ENCODE data around the gene SH2D1A. TPM values are rescaled to one million over a fixed set of nuclear protein-coding genes. Genes with fewer than 3 reads are reported as not detected.

SH2D1A gene
- total RNA-seq, 1 donor from 2014 or later = not detected

DNA sequence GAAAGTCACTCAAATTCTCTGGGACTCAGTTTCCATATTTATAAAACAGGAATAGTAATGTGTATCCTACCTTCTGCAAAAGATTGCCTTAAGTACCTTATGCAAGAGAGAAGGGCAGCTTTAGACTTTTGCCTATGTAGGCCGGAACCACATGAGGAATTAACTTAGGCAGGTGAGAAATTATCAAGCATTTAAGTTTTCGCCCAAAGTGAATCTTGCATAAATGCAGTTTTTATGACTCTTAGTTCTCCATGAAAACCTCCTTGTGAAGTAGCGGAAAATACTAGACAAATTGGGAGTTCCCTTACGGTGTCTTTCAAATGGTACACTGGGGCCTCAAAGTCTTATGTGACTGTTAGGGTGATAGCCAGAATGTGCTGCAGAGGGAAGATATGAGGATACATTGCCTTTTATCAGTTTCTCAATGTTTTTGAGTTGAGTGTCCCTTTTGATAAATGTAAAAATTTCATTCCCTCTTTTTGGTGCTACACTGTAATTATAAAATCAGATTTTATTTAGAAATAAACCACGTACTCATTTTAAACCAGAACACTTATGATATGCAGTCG is 2.6 kb downstream of the SH2D1A start:
- Mint-ChIP-seq H3K4me1 (ENCODE audit: low read depth, unreplicated experiment) (no peaks in the 10 kb centered on the region), H3K4me3 (ENCODE audit: unreplicated experiment) (no peak overlapping the region), H3K27ac (ENCODE audit: unreplicated experiment) (no peak overlapping the region), H3K27me3 (ENCODE audit: unreplicated experiment) (no peaks in the 10 kb centered on the region), H3K9me3 (ENCODE audit: unreplicated experiment) (peaks cover 2% of the 10 kb centered on the region), H3K36me3 (ENCODE audit: unreplicated experiment) (no peaks in the 10 kb centered on the region)
- no peak for DNase-seq
- TF ChIP-seq, protein P1, sequence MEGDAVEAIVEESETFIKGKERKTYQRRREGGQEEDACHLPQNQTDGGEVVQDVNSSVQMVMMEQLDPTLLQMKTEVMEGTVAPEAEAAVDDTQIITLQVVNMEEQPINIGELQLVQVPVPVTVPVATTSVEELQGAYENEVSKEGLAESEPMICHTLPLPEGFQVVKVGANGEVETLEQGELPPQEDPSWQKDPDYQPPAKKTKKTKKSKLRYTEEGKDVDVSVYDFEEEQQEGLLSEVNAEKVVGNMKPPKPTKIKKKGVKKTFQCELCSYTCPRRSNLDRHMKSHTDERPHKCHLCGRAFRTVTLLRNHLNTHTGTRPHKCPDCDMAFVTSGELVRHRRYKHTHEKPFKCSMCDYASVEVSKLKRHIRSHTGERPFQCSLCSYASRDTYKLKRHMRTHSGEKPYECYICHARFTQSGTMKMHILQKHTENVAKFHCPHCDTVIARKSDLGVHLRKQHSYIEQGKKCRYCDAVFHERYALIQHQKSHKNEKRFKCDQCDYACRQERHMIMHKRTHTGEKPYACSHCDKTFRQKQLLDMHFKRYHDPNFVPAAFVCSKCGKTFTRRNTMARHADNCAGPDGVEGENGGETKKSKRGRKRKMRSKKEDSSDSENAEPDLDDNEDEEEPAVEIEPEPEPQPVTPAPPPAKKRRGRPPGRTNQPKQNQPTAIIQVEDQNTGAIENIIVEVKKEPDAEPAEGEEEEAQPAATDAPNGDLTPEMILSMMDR (IDR thresholded peaks at IDR 0.05; ENCODE audit: partially characterized antibody, unreplicated experiment) = no peak

GRCh38 chrX:124354648-124355047 is 8.3 kb downstream of the SH2D1A start:
- DNase-seq = no peak
- Mint-ChIP-seq H3K27me3 (ENCODE audit: unreplicated experiment) (no peaks in the 10 kb centered on the region), H3K9me3 (ENCODE audit: unreplicated experiment) (no peaks in the 10 kb centered on the region), H3K4me3 (ENCODE audit: unreplicated experiment) (no peak overlapping the region), H3K27ac (ENCODE audit: unreplicated experiment) (no peak overlapping the region), H3K4me1 (ENCODE audit: low read depth, unreplicated experiment) (no peaks in the 10 kb centered on the region), H3K36me3 (ENCODE audit: unreplicated experiment) (no peaks in the 10 kb centered on the region)
- TF ChIP-seq, protein P1 (IDR thresholded peaks at IDR 0.05; ENCODE audit: partially characterized antibody, unreplicated experiment) = no peak

DNA sequence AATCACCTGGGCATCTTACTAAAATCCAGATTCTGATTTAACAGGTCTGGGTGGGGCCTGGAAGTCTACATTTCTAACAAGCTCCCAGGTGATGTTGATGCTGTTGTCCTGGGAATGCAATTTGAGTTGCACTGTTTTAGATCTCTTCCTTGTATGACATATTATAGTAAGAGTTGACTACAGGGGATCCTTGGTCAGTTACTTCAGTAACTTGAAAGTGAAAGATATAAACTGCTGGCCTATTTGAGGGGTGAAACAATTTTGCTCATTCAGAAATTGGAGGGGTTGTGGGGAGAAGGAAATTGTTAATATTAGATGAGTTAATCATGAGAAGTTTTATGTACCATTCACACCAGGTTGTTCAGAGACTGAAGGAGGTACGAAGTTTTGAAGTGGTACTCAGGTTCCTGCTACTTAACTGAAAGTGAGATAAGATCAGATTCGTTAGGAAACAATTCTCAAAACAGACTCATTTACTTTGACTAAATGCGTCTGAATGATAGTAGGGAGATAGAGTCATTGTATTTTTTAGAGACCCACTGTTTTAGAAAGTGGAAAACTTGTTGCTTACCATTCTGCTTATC is 12.5 kb downstream of the SH2D1A start:
- Mint-ChIP-seq H3K4me3 (ENCODE audit: unreplicated experiment) (no peak overlapping the region), H3K36me3 (ENCODE audit: unreplicated experiment) (no peaks in the 10 kb centered on the region), H3K27ac (ENCODE audit: unreplicated experiment) (no peak overlapping the region), H3K27me3 (ENCODE audit: unreplicated experiment) (no peaks in the 10 kb centered on the region), H3K9me3 (ENCODE audit: unreplicated experiment) (no peaks in the 10 kb centered on the region), H3K4me1 (ENCODE audit: low read depth, unreplicated experiment) (no peaks in the 10 kb centered on the region)
- TF ChIP-seq, protein P1 (IDR thresholded peaks at IDR 0.05; ENCODE audit: partially characterized antibody, unreplicated experiment) = no peak
- no peak for DNase-seq

DNA sequence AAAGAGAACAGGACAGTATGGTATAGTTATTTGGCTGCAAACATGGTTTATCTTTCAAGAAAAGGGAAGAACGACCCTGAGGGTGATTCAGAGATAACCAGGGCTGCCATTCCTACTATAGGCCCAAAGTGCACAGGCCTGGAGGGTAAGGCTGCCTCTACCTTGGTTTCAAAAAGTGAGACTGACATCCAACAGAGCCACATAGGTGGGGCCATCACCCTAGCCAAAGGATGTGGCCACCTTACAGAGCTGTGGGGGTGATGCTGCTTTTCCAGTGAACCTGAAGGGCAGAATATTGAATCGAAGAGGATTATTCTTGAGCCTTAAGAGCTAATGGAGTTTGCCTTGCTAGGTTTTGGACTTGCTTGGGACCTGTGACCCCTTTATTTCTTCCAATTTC is 15.7 kb downstream of the SH2D1A start:
- no peak overlapping the region for H3K4me3 Mint-ChIP-seq (ENCODE audit: unreplicated experiment)
- no peaks in the 10 kb centered on the region for H3K4me1 Mint-ChIP-seq (ENCODE audit: low read depth, unreplicated experiment)
- no peaks in the 10 kb centered on the region for H3K27me3 Mint-ChIP-seq (ENCODE audit: unreplicated experiment)
- DNase-seq = no peak
- no peak overlapping the region for H3K27ac Mint-ChIP-seq (ENCODE audit: unreplicated experiment)
- TF ChIP-seq, protein P1 (IDR thresholded peaks at IDR 0.05; ENCODE audit: partially characterized antibody, unreplicated experiment) = no peak
- H3K9me3 Mint-ChIP-seq (ENCODE audit: unreplicated experiment) = no peaks in the 10 kb centered on the region
- H3K36me3 Mint-ChIP-seq (ENCODE audit: unreplicated experiment) = no peaks in the 10 kb centered on the region

DNA sequence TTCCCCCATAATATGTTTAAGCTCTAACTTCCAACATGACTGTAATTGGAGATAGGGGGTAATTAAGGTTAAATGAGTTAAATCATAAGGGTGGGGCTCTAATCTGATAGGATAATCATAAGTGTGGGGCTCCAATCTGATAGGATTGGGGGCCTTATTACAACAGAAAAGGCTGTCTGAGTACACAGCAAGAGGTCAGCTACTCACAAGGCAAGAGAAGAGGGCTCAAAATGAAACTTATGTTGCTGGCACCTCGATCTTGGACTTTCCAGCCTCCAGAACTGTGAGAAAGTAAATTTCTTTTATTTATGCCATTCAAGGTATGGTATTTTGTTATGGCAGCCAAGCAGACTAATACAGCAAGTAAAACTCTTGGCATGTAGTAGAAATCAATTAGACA is 16.4 kb downstream of the SH2D1A start:
- Mint-ChIP-seq H3K9me3 (ENCODE audit: unreplicated experiment) (no peaks in the 10 kb centered on the region), H3K4me3 (ENCODE audit: unreplicated experiment) (no peak overlapping the region), H3K27ac (ENCODE audit: unreplicated experiment) (no peak overlapping the region), H3K36me3 (ENCODE audit: unreplicated experiment) (no peaks in the 10 kb centered on the region), H3K27me3 (ENCODE audit: unreplicated experiment) (no peaks in the 10 kb centered on the region), H3K4me1 (ENCODE audit: low read depth, unreplicated experiment) (no peaks in the 10 kb centered on the region)
- TF ChIP-seq, protein P1 (IDR thresholded peaks at IDR 0.05; ENCODE audit: partially characterized antibody, unreplicated experiment) = no peak
- no peak for DNase-seq
